ENCODE measurements around the gene GAS2L2. TPM values are rescaled to one million over a fixed set of nuclear protein-coding genes. Genes with fewer than 3 reads are reported as not detected.

Gene GAS2L2
- total RNA-seq, 1 donor from 2014 or later = not detected

GRCh38 chr17:35745246-35745645 is 7.8 kb downstream of the GAS2L2 start:
- H3K79me2 ChIP-seq (ENCODE audit: low read depth) = no peaks in the 10 kb centered on the region
- no peak overlapping the region for H3K4me3 ChIP-seq
- no peaks in the 10 kb centered on the region for H3K9me3 Mint-ChIP-seq
- H3K4me1 Mint-ChIP-seq = peaks cover 16% of the 10 kb centered on the region
- no peak for DNase-seq (ENCODE audit: low spot score)
- H3K36me3 Mint-ChIP-seq = no peaks in the 10 kb centered on the region
- H3K4me3 Mint-ChIP-seq = no peak overlapping the region
- no peak overlapping the region for H2AFZ ChIP-seq (replicated peaks)
- H4K20me1 ChIP-seq (ENCODE audit: low read depth) = peaks cover 27% of the 10 kb centered on the region
- H3K27me3 ChIP-seq = peaks cover 51% of the 10 kb centered on the region
- H3K4me1 ChIP-seq = no peaks in the 10 kb centered on the region
- no peak for TF ChIP-seq EZH2phosphoT487 (IDR thresholded peaks at IDR 0.05)
- no peak for TF ChIP-seq CTCF (IDR thresholded peaks at IDR 0.05)
- no peak for TF ChIP-seq EZH2 (IDR thresholded peaks at IDR 0.05)
- peaks cover 26% of the 10 kb centered on the region for H3K27me3 Mint-ChIP-seq (ENCODE audit: insufficient read depth, low read depth)
- H3K9ac ChIP-seq = no peak overlapping the region
- H3K4me2 ChIP-seq = no peak overlapping the region
- H3K27ac ChIP-seq = no peak overlapping the region
- H3K36me3 ChIP-seq = no peaks in the 10 kb centered on the region
- H3K27ac Mint-ChIP-seq = no peak overlapping the region
- no peaks in the 10 kb centered on the region for H3F3A ChIP-seq (ENCODE audit: low read depth)
- H3K9me3 ChIP-seq (ENCODE audit: low read depth) = no peaks in the 10 kb centered on the region

- TF ChIP-seq EZH2phosphoT487 (IDR thresholded peaks at IDR 0.05) (no peak), CTCF (IDR thresholded peaks at IDR 0.05) (no peak), EZH2 (IDR thresholded peaks at IDR 0.05) (no peak)
- Histone ChIP-seq H4K20me1 (ENCODE audit: low read depth) (peaks cover 31% of the 10 kb centered on the region), H3K4me3 (no peak overlapping the region), H2AFZ (replicated peaks) (no peak overlapping the region), H3F3A (ENCODE audit: low read depth) (no peaks in the 10 kb centered on the region), H3K36me3 (no peaks in the 10 kb centered on the region), H3K79me2 (ENCODE audit: low read depth) (no peaks in the 10 kb centered on the region), H3K4me2 (no peak overlapping the region), H3K9me3 (ENCODE audit: low read depth) (no peaks in the 10 kb centered on the region), H3K4me1 (no peaks in the 10 kb centered on the region), H3K27me3 (peaks cover 51% of the 10 kb centered on the region), H3K27ac (no peak overlapping the region), H3K9ac (no peak overlapping the region)
- no peak overlapping the region for H3K4me3 Mint-ChIP-seq
- no peak overlapping the region for H3K27ac Mint-ChIP-seq
- H3K9me3 Mint-ChIP-seq = no peaks in the 10 kb centered on the region
- DNase-seq (ENCODE audit: low spot score) = no peak
- H3K27me3 Mint-ChIP-seq (ENCODE audit: insufficient read depth, low read depth) = peaks cover 25% of the 10 kb centered on the region
- H3K36me3 Mint-ChIP-seq = no peaks in the 10 kb centered on the region
- H3K4me1 Mint-ChIP-seq = peaks cover 13% of the 10 kb centered on the region
Measured at GRCh38 chr17:35744830-35745229, 8.2 kb downstream of the GAS2L2 start.

- Histone ChIP-seq H3K79me2 (ENCODE audit: low read depth) (no peaks in the 10 kb centered on the region), H3K4me3 (no peak overlapping the region), H3F3A (ENCODE audit: low read depth) (no peaks in the 10 kb centered on the region), H3K4me1 (no peaks in the 10 kb centered on the region), H2AFZ (replicated peaks) (no peak overlapping the region), H3K9ac (no peak overlapping the region), H3K4me2 (no peak overlapping the region), H3K27ac (no peak overlapping the region), H3K36me3 (no peaks in the 10 kb centered on the region), H3K9me3 (ENCODE audit: low read depth) (no peaks in the 10 kb centered on the region), H3K27me3 (peaks cover 51% of the 10 kb centered on the region), H4K20me1 (ENCODE audit: low read depth) (peaks cover 31% of the 10 kb centered on the region)
- H3K9me3 Mint-ChIP-seq = no peaks in the 10 kb centered on the region
- H3K4me1 Mint-ChIP-seq = peaks cover 8% of the 10 kb centered on the region
- TF ChIP-seq CTCF (IDR thresholded peaks at IDR 0.05) (no peak), EZH2 (IDR thresholded peaks at IDR 0.05) (no peak), EZH2phosphoT487 (IDR thresholded peaks at IDR 0.05) (no peak)
- no peak overlapping the region for H3K27ac Mint-ChIP-seq
- no peak overlapping the region for H3K4me3 Mint-ChIP-seq
- DNase-seq (ENCODE audit: low spot score) = peak; percentile 77
- H3K27me3 Mint-ChIP-seq (ENCODE audit: insufficient read depth, low read depth) = peaks cover 21% of the 10 kb centered on the region
- H3K36me3 Mint-ChIP-seq = no peaks in the 10 kb centered on the region
Measured at GRCh38 chr17:35743626-35744328, 9.3 kb downstream of the GAS2L2 start.

Measured in neural progenitor cell (in vitro differentiated cells).